Stimulated activated CD4-positive, alpha-beta T cell treated with anti-CD3 and anti-CD28 coated beads, Interleukin-2, amount 100 ng/mL, for 24 hours (primary cell): ENCODE measurements around the gene TEX48.

Experiments
- DNase-seq, 2 donors: peaks; one replicate each; pipeline ENCODE4 v3.0.0-alpha.2; 2020

The TEX48 gene

GRCh38 chr9:114616684-114617520 is 65.1 kb downstream of the TEX48 start:
- peak in 1 of 2 donors; percentile 12 for DNase-seq
